Measurements from ENCODE around the gene DAPK3.
"Not testable (repeated sequence)": the region's sequence is repeated elsewhere in the genome, so short reads cannot be mapped to it uniquely, and the experiment has no call there.

Gene DAPK3

GRCh38 chr19:4012092-4012974 lies 41.4 kb upstream of the DAPK3 start:
- no peak overlapping the region for H3K27ac ChIP-seq
- peaks cover 30% of the 10 kb centered on the region for H3K36me3 ChIP-seq (replicated peaks)
- H3K27me3 ChIP-seq (replicated peaks) = no peaks in the 10 kb centered on the region
- H3K4me3 ChIP-seq (ENCODE audit: low read depth, low read length) = no peak overlapping the region
- TF ChIP-seq CTCF (IDR thresholded peaks at IDR 0.05; ENCODE audit: low read depth, low read length, missing control alignments) = no peak
- no peak for DNase-seq
- in situ Hi-C loops (cut with HindIII; ENCODE audit: low pct_ligation_motif_present, low sequenced_read_pairs) = no loop called here

GRCh38 chr19:4011430-4011829 lies 40.5 kb upstream of the DAPK3 start:
- H3K27ac ChIP-seq; DNase-seq; H3K27me3 ChIP-seq (replicated peaks); H3K4me3 ChIP-seq (ENCODE audit: low read depth, low read length); in situ Hi-C loops (cut with HindIII; ENCODE audit: low pct_ligation_motif_present, low sequenced_read_pairs): not testable (repeated sequence)
- H3K36me3 ChIP-seq (replicated peaks) = peaks cover 28% of the 10 kb centered on the region

GRCh38 chr19:4010808-4011110 lies 39.9 kb upstream of the DAPK3 start:
- peaks cover 22% of the 10 kb centered on the region for H3K36me3 ChIP-seq (replicated peaks)
- TF ChIP-seq CTCF (IDR thresholded peaks at IDR 0.05; ENCODE audit: low read depth, low read length, missing control alignments) = no peak
- no peaks in the 10 kb centered on the region for H3K27me3 ChIP-seq (replicated peaks)
- no peak for DNase-seq
- no peak overlapping the region for H3K27ac ChIP-seq
- H3K4me3 ChIP-seq (ENCODE audit: low read depth, low read length) = no peak overlapping the region
- in situ Hi-C loops (cut with HindIII; ENCODE audit: low pct_ligation_motif_present, low sequenced_read_pairs) = no loop called here

- H3K4me3 ChIP-seq (ENCODE audit: low read depth, low read length) = no peak overlapping the region
- no peak for TF ChIP-seq CTCF (IDR thresholded peaks at IDR 0.05; ENCODE audit: low read depth, low read length, missing control alignments)
- H3K27ac ChIP-seq = no peak overlapping the region
- H3K27me3 ChIP-seq (replicated peaks) = no peaks in the 10 kb centered on the region
- peaks cover 20% of the 10 kb centered on the region for H3K36me3 ChIP-seq (replicated peaks)
- in situ Hi-C loops (cut with HindIII; ENCODE audit: low pct_ligation_motif_present, low sequenced_read_pairs) = no loop called here
- no peak for DNase-seq
Measured at GRCh38 chr19:4009990-4010807, 39.3 kb upstream of the DAPK3 start.

- in situ Hi-C loops (cut with HindIII; ENCODE audit: low pct_ligation_motif_present, low sequenced_read_pairs) = no loop called here
- TF ChIP-seq CTCF (IDR thresholded peaks at IDR 0.05; ENCODE audit: low read depth, low read length, missing control alignments) = no peak
- Histone ChIP-seq H3K4me3 (ENCODE audit: low read depth, low read length) (peak overlapping the region; percentile 83), H3K27me3 (replicated peaks) (no peaks in the 10 kb centered on the region), H3K36me3 (replicated peaks) (peaks cover 2% of the 10 kb centered on the region), H3K27ac (no peak overlapping the region)
- DNase-seq = no peak
Measured at GRCh38 chr19:4007836-4008539, 37.1 kb upstream of the DAPK3 start.

Measured in brain microvascular endothelial cell (primary cell).